ENCODE measurements around the gene KRT2. TPM values are rescaled to one million over a fixed set of nuclear protein-coding genes. Genes with fewer than 3 reads are reported as not detected.

Gene KRT2
- total and polyA plus RNA-seq, 9 of the 15 experiments (the other 6 are each of a cell fraction or from before 2014, with no cell fraction given), result 0.03 to 0.69 (median 0.07) TPM; not detected in 2

GRCh38 chr12:52675301-52675701, 23.3 kb upstream of the KRT2 start:
- Histone ChIP-seq H3K4me2 (ENCODE audit: insufficient read depth, low read length) (no peak overlapping the region), H2AFZ (ENCODE audit: low read depth, low read length) (no peak overlapping the region), H3K9me3 (replicated peaks; ENCODE audit: control insufficient read depth, insufficient read depth, low read depth, low read length) (no peaks in the 10 kb centered on the region), H3K79me2 (ENCODE audit: control insufficient read depth, insufficient read depth, low read length) (no peaks in the 10 kb centered on the region), H3K9ac (ENCODE audit: insufficient read depth in 1 of 2, low read depth in 2 of 2, low read length in 2 of 2) (no peak overlapping the region), H3K27ac (ENCODE audit: extremely low read depth, low read depth, low read length) (no peak overlapping the region), H3K4me1 (replicated peaks in 1 of 2; ENCODE audit: control insufficient read depth in 2 of 2, insufficient read depth in 2 of 2, low read length in 2 of 2) (peaks cover 0 to 6% of the 10 kb centered on the region in 2 experiments; a peak in 1 of 5 replicates), H4K20me1 (replicated peaks; ENCODE audit: control insufficient read depth, insufficient read depth, low read length) (no peaks in the 10 kb centered on the region), H3K36me3 (ENCODE audit: control insufficient read depth, insufficient read depth, low read length) (no peaks in the 10 kb centered on the region), H3K27me3 (ENCODE audit: control insufficient read depth in 2 of 2, insufficient read depth in 2 of 2, low read length in 2 of 2) (peaks cover 13 to 22% of the 10 kb centered on the region in 2 experiments), H3K4me3 (no peak overlapping the region), H3K9me1 (ENCODE audit: control insufficient read depth, insufficient read depth, low read length) (no peaks in the 10 kb centered on the region)
- in situ Hi-C loops (cut with MboI), result no loop called here
- WGBS (ENCODE audit: insufficient coverage, low coverage, missing lambda C conversion rate), result 51% methylated on average over 21 of the region's 28 CpGs
- POLR2A ChIA-PET, result interaction anchor here (0.7 to 1.8 kb wide), 6 partner anchors 9 to 558 kb away, joined by 3 to 6 read pairs (median 3); no protein-coding TSS in a partner anchor
- TF ChIP-seq SRSF3 (IDR thresholded peaks at IDR 0.05; ENCODE audit: insufficient read depth, low read length) (no peak), HMGN3 (IDR thresholded peaks at IDR 0.05; ENCODE audit: borderline replicate concordance, extremely low read depth, insufficient read length, low read depth, low read length) (no peak), MCM2 (IDR thresholded peaks at IDR 0.05; ENCODE audit: low read depth) (no peak), ZNF174 (CRISPR knock-in tag; IDR thresholded peaks at IDR 0.05) (no peak), MYNN (IDR thresholded peaks at IDR 0.05) (no peak), MYNN (CRISPR knock-in tag; IDR thresholded peaks at IDR 0.05) (no peak), SAP30 (IDR thresholded peaks at IDR 0.05; ENCODE audit: borderline replicate concordance, insufficient read depth, low read depth, low read length, poor library complexity, severe bottlenecking) (no peak), MTA1 (IDR thresholded peaks at IDR 0.05; ENCODE audit: borderline replicate concordance) (no peak), SIN3B (IDR thresholded peaks at IDR 0.05; ENCODE audit: low read depth) (no peak), POU5F1 (IDR thresholded peaks at IDR 0.05; ENCODE audit: borderline replicate concordance, low read depth, low read length, partially characterized antibody) (no peak), BRD4 (IDR thresholded peaks at IDR 0.05) (no peak), ZNF518B (CRISPR knock-in tag; IDR thresholded peaks at IDR 0.05) (no peak), NBN (IDR thresholded peaks at IDR 0.05; ENCODE audit: low read depth) (no peak), BMI1 (IDR thresholded peaks at IDR 0.05; ENCODE audit: low read length) (no peak), ZNF561 (CRISPR knock-in tag; conservative IDR thresholded peaks at IDR 0.05) (no peak), YBX1 (IDR thresholded peaks at IDR 0.05) (no peak), KDM1A (IDR thresholded peaks at IDR 0.05) (no peak), CCAR2 (IDR thresholded peaks at IDR 0.05; ENCODE audit: low read depth, low read length) (no peak), ZBTB49 (CRISPR knock-in tag; IDR thresholded peaks at IDR 0.05; ENCODE audit: borderline replicate concordance) (no peak)
- BruUV-seq (replicated peaks), result no TSS peak
- intact Hi-C loops (cut with micrococcal nuclease), result no loop called here
- FAIRE-seq (no peak), ATAC-seq (no peak), DNase-seq (ENCODE audit: extremely low read depth in 1 of 4, low spot score in 3 of 4) (no peak)
- CTCF ChIA-PET (ENCODE audit: low intra/inter-chr PET ratio), result no interaction called here

All from K562 (cell line).